ENCODE measurements around the gene PTPN9. TPM values are rescaled to one million over a fixed set of nuclear protein-coding genes. Genes with fewer than 3 reads are reported as not detected.

The PTPN9 gene
- total RNA-seq, 1 experiment from 2014 or later = 42.2 TPM

GRCh38 chr15:75606026-75606425 is 26.9 kb upstream of the PTPN9 start:
- no peaks in the 10 kb centered on the region for H3K9me3 ChIP-seq (ENCODE audit: control insufficient read depth, low read depth, low read length)
- H4K91ac ChIP-seq (ENCODE audit: insufficient read length, low read depth, low read length) = no peak overlapping the region
- H3K9me3 Mint-ChIP-seq = no peaks in the 10 kb centered on the region
- no CpG with 5 or more reads among the region's 8 CpGs for WGBS (ENCODE audit: extremely low coverage, insufficient read length, low lambda C conversion rate)
- no peak overlapping the region for H3K14ac ChIP-seq (ENCODE audit: insufficient read depth, low read length)
- H3K27ac Mint-ChIP-seq = peak overlapping the region in 1 of 3 experiments; percentile 15; a peak in 1 of 7 replicates
- no peaks in the 10 kb centered on the region for H3K79me2 ChIP-seq (ENCODE audit: insufficient read depth, low read length)
- no peak overlapping the region for H2BK20ac ChIP-seq (ENCODE audit: low read depth, low read length, poor library complexity, severe bottlenecking)
- H3K4me3 Mint-ChIP-seq = no peak overlapping the region
- H3K18ac ChIP-seq (ENCODE audit: insufficient read length, low read depth, low read length) = no peak overlapping the region
- no peak overlapping the region for H2BK5ac ChIP-seq (ENCODE audit: insufficient read length, low read length)
- no peak overlapping the region for H4K5ac ChIP-seq (ENCODE audit: insufficient read length, low read depth, low read length)
- no peak overlapping the region for H3K9ac ChIP-seq (ENCODE audit: extremely low read depth, insufficient read length, low read length)
- H3K4me2 ChIP-seq (ENCODE audit: insufficient read depth, insufficient read length, low read length) = no peak overlapping the region
- H2BK15ac ChIP-seq (ENCODE audit: low read depth, low read length) = no peak overlapping the region
- no peak overlapping the region for H3K27ac ChIP-seq (ENCODE audit: insufficient read length, low read depth, low read length)
- no peaks in the 10 kb centered on the region for H4K20me1 ChIP-seq (ENCODE audit: control insufficient read depth, insufficient read depth, insufficient read length)
- H3K36me3 Mint-ChIP-seq (ENCODE audit: insufficient read depth in 1 of 3, low read depth in 3 of 3) = peaks cover 26 to 67% (median 46%) of the 10 kb centered on the region in 3 experiments
- H3K4me1 Mint-ChIP-seq = no peaks in the 10 kb centered on the region
- no peak for DNase-seq
- no peaks in the 10 kb centered on the region for H3K79me1 ChIP-seq (ENCODE audit: insufficient read depth, low read depth, low read length, poor library complexity, severe bottlenecking)
- H3K27me3 ChIP-seq (ENCODE audit: insufficient read depth, low read length) = no peaks in the 10 kb centered on the region
- H2AFZ ChIP-seq (ENCODE audit: low read length) = no peak overlapping the region
- no peak for TF ChIP-seq CTCF (conservative IDR thresholded peaks at IDR 0.05)
- no peak overlapping the region for H3K56ac ChIP-seq (ENCODE audit: insufficient read length, low read depth, low read length)
- no peak overlapping the region for H4K8ac ChIP-seq (replicated peaks; ENCODE audit: insufficient read length, low read depth, low read length)
- H2BK120ac ChIP-seq (ENCODE audit: low read depth, low read length, poor library complexity, severe bottlenecking) = no peak overlapping the region
- H3T11ph ChIP-seq (ENCODE audit: low read length) = no peak overlapping the region
- no peak overlapping the region for H3K4ac ChIP-seq (ENCODE audit: low read depth, low read length)
- no peaks in the 10 kb centered on the region for H3K23me2 ChIP-seq (ENCODE audit: insufficient read length, low read depth, low read length, poor library complexity, severe bottlenecking)
- H2AK5ac ChIP-seq (ENCODE audit: insufficient read length, low read length) = no peak overlapping the region
- no peak overlapping the region for H2BK12ac ChIP-seq (ENCODE audit: insufficient read length, low read depth, low read length)
- H3K27me3 Mint-ChIP-seq (ENCODE audit: low read depth) = no peaks in the 10 kb centered on the region
- no peak overlapping the region for H3K23ac ChIP-seq (ENCODE audit: insufficient read length, low read depth, low read length)
- H3K4me1 ChIP-seq (ENCODE audit: insufficient read depth, low read length) = no peaks in the 10 kb centered on the region

All from H9 (cell line).